ENCODE measurements around the gene CTCF.

Gene CTCF

DNA sequence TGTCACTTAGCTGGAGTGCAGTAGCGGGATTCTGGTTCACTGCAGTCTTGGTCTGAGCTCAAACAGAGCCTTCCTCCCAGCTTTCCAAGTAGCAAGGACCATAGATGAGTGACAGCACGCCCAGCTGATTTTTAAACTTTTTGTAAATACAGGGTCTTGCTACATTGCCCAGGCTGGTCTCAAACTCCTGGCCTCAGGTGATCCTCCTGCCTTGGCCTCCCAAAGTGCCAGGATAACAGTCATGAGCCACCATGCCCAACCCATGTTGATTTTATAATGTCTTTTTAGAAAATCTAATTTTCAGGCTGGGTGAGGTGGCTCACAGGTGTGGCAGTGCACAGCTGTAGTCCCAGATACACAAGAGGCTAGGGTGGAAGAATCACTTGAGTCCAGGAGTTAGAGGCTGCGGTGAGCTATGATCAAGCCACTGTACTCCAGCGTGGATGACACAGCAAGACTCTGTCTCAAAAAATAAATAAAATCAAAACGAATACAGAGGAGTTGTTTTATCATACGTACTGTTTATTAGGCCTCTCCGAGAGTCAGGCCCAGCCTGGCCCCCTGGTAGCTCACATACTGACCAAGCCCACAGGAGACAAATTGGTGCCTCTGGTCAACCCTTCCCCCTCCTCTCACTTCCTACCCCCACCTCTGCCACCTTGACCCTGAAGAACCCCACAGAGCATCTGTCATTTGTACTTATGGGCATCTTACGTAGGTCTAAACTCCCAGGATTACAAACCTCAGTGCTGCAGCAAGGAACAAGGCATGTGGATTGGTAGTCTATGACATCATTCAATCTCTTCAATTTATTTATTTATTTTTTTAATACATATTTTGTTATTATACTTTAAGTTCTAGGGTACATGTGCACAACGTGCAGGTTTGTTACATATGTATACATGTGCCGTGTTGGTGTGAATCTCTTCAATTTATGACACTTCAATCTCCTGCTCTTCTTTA lies 117.9 kb downstream of the CTCF start:
- Histone ChIP-seq H3K4me3 (replicated peaks; ENCODE audit: low read depth, low read length) (no peak overlapping the region), H3K27me3 (replicated peaks; ENCODE audit: control insufficient read depth, insufficient read depth, low read length) (no peaks in the 10 kb centered on the region), H3K36me3 (ENCODE audit: control insufficient read depth, insufficient read depth, low read length) (peaks cover 6% of the 10 kb centered on the region)
- no peak for DNase-seq (ENCODE audit: extremely low read depth, insufficient read length)
- no peak for TF ChIP-seq CTCF (IDR thresholded peaks at IDR 0.05; ENCODE audit: insufficient read depth, low read length, poor library complexity, severe bottlenecking)

DNA sequence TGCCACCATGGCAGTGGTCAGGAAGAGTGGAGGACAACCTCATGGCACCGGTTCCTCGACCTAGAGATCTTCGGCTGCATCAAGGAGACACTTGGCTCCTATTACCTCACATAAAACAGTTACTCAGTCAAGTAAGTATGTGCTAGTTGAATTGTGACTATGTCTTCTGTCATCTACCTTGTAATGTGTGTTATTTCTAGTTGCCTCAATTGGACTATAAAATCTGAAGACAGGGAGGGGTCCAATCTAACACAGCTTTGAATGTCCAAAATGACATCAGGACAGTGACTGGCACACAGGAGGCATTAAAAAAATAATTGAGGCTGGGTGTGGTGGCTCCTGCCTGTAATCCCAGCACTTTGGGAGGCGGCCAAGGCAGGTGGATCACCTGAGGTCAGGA lies 121.4 kb downstream of the CTCF start:
- H3K36me3 ChIP-seq (ENCODE audit: control insufficient read depth, insufficient read depth, low read length), result peaks cover 2% of the 10 kb centered on the region
- H3K27me3 ChIP-seq (replicated peaks; ENCODE audit: control insufficient read depth, insufficient read depth, low read length), result no peaks in the 10 kb centered on the region
- no peak for DNase-seq (ENCODE audit: extremely low read depth, insufficient read length)
- TF ChIP-seq CTCF (IDR thresholded peaks at IDR 0.05; ENCODE audit: insufficient read depth, low read length, poor library complexity, severe bottlenecking), result no peak
- H3K4me3 ChIP-seq (replicated peaks; ENCODE audit: low read depth, low read length), result no peak overlapping the region

GRCh38 chr16:67685388-67686112 lies 123.2 kb downstream of the CTCF start:
- Histone ChIP-seq H3K27me3 (replicated peaks; ENCODE audit: control insufficient read depth, insufficient read depth, low read length) (no peaks in the 10 kb centered on the region), H3K36me3 (ENCODE audit: control insufficient read depth, insufficient read depth, low read length) (peaks cover 2% of the 10 kb centered on the region), H3K4me3 (replicated peaks; ENCODE audit: low read depth, low read length) (no peak overlapping the region)
- TF ChIP-seq CTCF (IDR thresholded peaks at IDR 0.05; ENCODE audit: insufficient read depth, low read length, poor library complexity, severe bottlenecking), result no peak
- peak; percentile 39 for DNase-seq (ENCODE audit: extremely low read depth, insufficient read length)
